HG02623 (cell line): ENCODE data around the gene ZDHHC9.

Experiments used
- ATAC-seq: cut with Tn5 transposase; IDR thresholded peaks from one replicate; pipeline ENCODE4 v1.9.1; 2021; ENCODE audit warnings: moderate library complexity; ENCODE audit not compliant: unreplicated experiment

Gene ZDHHC9

GRCh38 chrX:129768586-129769466, 74.9 kb downstream of the ZDHHC9 start:
- ATAC-seq, result no peak

DNA sequence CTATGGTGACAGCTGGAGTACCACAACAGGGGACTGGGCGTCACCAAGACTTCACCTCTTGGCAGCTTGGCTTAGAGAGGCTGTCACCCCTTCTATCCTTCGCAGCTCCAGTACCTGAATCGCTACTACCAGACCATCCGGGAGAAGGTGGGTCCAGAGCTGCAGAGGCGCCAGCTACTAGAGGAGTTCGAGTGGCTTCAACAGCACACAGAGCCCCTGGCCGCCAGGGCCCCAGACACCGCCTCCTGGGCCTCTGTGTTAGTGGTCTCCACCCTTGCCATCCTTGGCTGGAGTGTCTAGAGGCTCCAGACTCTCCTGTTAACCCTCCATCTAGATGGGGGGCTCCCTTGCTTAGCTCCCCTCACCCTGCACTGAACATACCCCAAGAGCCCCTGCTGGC, 75.5 kb downstream of the ZDHHC9 start:
- no peak for ATAC-seq

DNA sequence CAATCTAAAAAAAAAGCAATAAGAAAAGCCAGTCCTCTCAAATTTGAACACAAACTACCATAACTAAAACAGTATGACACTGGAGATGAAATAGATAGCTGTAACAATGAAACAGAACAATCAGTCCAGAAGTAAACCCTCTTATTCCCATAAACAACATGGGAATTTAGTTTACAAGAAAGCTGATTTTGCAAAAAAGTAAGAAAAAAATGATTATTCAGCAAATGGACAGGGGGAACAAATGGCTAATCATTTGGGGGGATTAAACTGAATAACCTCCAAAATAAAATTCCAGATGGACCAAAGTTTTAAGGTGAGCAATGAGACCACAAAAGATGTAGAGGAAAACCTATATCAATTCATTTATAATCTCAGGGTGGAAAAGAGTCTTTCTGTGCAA, 80.0 kb downstream of the ZDHHC9 start:
- no peak for ATAC-seq

GRCh38 chrX:129762448-129762847, 81.2 kb downstream of the ZDHHC9 start:
- ATAC-seq, result no peak

DNA sequence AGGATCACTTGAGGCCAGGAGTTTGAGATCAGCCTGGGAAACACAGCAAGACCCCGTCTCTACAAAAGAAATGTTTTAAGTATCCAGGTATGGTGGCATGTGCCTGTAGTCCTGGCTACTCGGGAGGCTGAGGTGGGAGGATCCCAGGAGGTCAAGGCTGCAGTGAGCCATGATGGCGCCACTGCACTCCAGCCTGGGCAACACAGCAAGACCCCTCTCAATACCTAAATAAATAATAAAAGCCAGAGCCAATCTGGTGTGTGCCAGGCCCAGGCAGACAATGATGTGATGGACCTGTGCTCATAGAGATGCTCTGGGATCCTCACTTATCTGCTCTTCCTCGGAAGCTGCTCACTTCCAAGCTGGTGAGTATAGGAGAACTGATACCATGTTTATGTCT, 82.1 kb downstream of the ZDHHC9 start:
- ATAC-seq, result no peak

DNA sequence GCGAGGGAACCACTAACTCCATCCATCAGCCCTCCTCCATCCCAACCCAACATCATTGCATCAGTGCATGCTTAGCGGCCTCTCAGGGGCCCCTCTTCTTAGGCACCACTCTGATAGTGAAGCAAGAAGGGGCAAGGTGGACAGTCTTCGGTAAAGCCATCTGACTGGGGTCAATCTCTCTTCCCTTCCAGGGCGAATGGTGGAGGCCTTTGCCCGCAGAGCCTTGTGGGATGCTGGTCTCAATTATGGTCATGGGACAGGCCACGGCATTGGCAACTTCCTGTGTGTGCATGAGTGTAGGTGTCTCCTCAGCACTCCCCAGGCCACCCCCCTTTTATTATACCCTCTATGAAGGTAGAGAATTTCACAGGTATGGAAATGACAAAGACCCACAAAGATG, 82.7 kb downstream of the ZDHHC9 start:
- ATAC-seq, result no peak

- ATAC-seq, result no peak
Observed at GRCh38 chrX:129760155-129760554, 83.5 kb downstream of the ZDHHC9 start.

GRCh38 chrX:129759576-129760061, 84.1 kb downstream of the ZDHHC9 start:
- ATAC-seq, result no peak

GRCh38 chrX:129755779-129756650, 87.7 kb downstream of the ZDHHC9 start:
- peak; percentile 40 for ATAC-seq

- ATAC-seq, result no peak
Observed at GRCh38 chrX:129754056-129755024, 89.3 kb downstream of the ZDHHC9 start.
